Measurements from ENCODE around the gene TLR4.

DNA sequence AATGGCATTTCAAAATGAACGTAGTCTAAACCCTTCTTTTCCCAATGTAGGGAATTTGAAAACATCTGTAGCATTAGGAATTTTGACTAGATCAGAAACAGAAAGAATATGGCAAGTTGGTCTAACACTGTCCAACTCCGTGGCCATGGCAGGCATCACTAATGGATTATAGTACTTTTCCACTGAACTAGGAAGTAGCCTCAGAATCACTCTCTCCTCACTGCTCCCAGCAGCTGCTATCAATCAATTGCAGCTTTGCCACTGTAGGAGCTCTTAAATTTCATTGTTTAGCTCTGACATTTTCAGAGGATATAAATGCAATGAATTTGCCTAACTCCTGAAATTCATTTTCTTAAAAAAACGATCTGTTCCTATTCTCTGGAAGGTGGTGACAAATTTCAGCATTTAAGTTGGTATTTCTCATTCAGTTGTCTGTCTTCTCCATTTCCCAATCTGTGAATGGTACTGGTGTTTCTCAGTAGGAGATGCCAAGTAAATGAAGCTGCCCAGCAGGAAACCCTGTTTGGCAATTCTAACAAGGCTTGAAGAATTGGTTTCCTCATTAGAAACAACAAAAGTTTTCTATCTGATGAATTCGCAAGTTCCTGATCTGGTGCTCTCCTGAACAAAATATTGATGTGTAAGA is 64.7 kb downstream of the TLR4 start:
- TF ChIP-seq, protein P1, sequence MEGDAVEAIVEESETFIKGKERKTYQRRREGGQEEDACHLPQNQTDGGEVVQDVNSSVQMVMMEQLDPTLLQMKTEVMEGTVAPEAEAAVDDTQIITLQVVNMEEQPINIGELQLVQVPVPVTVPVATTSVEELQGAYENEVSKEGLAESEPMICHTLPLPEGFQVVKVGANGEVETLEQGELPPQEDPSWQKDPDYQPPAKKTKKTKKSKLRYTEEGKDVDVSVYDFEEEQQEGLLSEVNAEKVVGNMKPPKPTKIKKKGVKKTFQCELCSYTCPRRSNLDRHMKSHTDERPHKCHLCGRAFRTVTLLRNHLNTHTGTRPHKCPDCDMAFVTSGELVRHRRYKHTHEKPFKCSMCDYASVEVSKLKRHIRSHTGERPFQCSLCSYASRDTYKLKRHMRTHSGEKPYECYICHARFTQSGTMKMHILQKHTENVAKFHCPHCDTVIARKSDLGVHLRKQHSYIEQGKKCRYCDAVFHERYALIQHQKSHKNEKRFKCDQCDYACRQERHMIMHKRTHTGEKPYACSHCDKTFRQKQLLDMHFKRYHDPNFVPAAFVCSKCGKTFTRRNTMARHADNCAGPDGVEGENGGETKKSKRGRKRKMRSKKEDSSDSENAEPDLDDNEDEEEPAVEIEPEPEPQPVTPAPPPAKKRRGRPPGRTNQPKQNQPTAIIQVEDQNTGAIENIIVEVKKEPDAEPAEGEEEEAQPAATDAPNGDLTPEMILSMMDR (IDR thresholded peaks at IDR 0.05), result no peak
- TF ChIP-seq POLR2A (IDR thresholded peaks at IDR 0.05; ENCODE audit: low read depth) (no peak), POLR2AphosphoS5 (IDR thresholded peaks at IDR 0.05) (no peak), EP300 (IDR thresholded peaks at IDR 0.05) (no peak)

All from esophagus muscularis mucosa (tissue), 4 donors.